Measurements from ENCODE around the gene TGFBR3.

The TGFBR3 gene

DNA sequence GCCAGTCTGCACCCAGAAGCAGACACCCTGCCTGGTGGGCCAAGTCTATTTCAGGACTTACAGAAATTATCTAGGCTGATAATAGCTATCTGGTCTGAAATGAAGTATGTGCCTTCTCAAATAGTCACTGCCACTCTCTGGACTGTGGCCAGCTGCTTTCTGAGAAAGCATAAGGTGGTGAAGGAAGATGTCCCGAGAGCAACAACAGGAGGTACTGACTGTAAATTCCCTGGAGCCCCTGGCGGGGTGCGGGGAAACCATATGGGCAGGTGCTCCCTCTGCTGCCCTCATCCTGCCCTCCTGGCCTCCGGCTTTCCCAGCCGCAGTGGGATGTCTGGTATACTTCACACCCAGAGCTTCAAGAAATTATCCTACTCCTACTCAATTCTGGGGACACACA, 86.8 kb downstream of the TGFBR3 start:
- DNase-seq (ENCODE audit: low read depth): no peak

DNA sequence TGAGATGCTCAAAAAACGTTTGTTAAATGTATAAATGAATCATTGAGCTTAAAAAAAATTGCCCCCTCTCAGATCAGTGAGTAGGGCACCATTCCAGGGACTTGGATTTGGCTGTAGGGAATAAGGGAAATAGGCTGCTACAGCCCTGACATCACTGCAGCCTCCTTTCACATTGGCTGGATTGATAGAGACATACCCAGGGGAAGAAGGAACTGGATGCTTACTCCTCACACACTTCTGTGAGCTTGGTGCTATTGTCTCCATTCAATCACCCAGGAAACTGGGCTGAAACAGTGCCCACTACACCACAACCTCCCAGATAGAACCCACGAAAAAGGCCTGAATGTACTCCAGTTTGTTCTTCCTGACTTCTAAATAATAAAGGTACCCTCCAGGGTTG, 87.2 kb downstream of the TGFBR3 start:
- no peak for DNase-seq (ENCODE audit: low read depth)

DNA sequence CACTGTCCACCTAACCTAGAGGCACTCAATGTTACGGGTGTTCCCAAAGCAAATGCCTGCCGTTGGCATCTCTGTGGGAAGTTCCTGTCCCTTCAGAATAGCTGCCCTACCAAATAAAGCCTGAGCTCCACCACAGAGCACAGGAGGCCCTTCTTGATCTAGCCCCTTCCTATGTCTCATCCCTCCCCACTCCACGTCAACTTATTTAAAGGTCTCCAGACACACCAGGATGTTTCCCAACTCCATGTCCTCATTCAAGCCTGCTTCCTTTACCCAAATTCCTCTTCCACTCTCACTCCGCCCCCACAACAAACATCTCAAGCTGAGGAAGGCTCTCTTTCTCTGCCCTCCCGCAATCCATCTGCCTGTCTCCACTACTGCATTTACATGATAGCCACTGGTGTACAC, 87.7 kb downstream of the TGFBR3 start:
- no peak for DNase-seq (ENCODE audit: low read depth)

DNA sequence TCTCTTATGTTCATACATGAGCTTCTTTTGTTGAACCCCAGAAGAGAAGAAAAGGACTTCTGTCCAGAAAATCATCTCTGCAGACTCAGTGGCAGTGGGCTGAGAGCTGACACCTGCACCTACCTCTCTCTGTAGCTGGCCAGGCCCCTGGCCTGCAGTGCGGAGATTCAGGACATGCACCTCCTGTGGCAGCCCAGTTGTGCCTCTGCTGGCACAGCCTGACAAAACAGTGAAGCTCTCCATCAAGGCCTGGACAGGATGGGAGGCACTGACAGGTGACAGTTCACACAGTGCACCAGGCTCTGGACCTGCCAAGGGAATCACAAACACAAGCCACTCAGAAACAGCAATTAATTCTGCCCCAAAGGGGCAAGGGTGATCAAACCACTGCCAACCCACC, 88.8 kb downstream of the TGFBR3 start:
- DNase-seq (ENCODE audit: low read depth): no peak

DNA sequence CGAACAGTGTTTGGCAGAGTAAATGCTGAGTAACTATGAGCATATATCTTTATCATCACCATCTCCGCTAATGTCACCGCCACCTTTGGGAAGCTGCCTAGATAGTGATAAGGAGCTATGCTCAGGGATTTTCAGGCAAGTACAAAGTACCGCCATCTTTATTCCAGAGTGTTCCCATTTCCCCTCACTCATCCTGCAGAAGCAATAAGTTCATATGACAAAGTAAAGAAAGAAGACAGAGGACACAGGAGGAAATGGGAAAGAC, 89.6 kb downstream of the TGFBR3 start:
- no peak for DNase-seq (ENCODE audit: low read depth)

DNA sequence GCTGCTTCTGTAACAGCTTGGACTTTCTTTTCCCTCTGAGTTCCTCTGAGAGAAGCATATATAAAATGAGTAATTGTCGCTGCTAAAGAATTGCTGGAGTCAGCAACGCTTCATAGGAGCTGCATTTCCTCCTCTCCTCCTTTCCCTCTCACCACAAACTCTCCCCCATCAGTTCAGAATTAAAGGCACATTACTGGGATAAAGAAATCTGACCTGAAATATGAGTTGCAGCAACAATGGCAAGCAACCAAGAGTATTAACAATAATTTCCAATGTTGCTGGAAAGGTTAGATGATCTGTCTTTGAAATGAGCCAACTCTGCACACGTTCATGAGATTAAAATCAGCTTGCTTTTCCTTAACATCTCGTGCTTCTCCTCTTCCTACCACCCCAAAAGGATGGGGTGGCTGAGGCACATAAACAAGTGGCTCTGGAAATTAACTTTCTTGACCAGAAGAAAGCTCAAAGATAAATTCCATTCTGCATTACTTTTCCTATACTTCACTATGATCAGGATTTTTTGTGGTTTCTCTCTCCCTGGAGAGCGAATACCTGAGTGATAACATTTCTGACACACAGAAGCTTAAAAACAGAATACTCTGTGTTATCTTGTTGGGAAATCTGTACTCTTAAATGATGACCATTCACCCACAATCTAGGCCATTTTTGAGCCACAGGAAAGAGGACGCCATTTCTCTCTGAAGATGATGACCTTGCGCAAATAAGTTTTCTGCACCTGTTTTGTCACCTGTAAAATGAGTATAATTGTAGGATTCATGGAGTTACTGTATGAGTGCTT, 90.2 kb downstream of the TGFBR3 start:
- no peak for DNase-seq (ENCODE audit: low read depth)

DNA sequence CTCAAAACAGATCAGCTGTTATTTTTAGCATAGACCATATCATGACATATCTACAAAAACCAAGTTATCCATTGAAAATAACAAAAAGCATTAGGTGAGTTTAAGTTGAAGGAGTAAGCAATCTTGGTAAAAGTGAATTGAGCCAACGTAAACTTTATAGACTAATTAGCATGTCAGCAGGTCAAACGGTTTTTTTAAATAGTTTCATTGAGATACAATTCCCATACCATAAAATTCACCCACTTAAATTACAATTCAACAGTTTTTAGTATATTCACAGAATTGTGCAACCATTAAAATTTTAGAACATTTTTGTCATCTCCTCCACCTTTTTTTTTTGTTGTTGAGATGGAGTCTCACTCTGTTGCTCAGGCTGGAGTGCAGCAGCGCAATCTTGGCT, 92.1 kb downstream of the TGFBR3 start:
- no peak for DNase-seq (ENCODE audit: low read depth)

DNA sequence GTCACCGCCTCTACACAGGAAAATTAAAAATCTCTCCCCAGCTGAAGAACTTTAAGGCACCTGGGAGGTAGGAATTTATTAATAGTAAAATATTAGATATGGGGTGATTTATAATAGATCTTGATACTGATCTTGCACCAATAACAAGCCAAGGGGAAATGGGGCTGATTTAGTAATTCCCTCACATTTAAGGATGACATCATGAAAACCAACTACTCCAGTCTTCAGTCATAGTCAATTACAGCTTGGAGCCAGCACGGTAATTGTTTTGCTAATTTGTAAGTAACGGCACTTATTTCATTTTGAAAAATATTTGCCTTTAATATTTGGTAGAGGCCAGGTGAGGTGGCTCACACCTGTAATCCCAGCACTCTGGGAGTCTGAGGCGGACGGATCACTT, 92.8 kb downstream of the TGFBR3 start:
- no peak for DNase-seq (ENCODE audit: low read depth)

DNA sequence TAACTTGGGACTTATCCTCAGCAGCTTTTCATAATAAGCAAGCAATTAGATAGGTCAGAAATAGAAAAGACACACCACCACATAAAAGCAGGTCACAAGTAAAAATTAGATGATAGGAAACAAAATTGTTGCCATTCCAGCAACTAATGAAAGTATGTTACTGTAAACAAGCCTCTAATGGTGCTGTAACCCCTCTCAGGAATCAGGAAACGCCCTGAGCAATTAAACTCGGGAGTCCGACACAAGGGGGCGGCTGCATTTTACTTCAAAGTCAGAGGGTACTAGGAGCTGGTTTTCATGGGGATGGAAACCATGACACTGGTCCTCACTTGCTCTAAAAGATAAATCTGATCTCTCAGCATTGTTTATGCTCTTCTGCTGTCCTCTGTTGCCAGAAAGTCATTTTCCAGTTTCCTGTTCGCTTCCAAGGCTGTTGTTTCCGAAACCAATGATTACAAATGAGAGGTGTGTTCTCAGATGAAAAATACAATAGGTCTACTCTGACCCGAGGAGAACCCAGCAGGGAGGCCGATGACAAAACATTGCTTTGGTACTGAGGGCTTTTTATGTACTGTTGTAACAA, 93.4 kb downstream of the TGFBR3 start:
- no peak for DNase-seq (ENCODE audit: low read depth)

DNA sequence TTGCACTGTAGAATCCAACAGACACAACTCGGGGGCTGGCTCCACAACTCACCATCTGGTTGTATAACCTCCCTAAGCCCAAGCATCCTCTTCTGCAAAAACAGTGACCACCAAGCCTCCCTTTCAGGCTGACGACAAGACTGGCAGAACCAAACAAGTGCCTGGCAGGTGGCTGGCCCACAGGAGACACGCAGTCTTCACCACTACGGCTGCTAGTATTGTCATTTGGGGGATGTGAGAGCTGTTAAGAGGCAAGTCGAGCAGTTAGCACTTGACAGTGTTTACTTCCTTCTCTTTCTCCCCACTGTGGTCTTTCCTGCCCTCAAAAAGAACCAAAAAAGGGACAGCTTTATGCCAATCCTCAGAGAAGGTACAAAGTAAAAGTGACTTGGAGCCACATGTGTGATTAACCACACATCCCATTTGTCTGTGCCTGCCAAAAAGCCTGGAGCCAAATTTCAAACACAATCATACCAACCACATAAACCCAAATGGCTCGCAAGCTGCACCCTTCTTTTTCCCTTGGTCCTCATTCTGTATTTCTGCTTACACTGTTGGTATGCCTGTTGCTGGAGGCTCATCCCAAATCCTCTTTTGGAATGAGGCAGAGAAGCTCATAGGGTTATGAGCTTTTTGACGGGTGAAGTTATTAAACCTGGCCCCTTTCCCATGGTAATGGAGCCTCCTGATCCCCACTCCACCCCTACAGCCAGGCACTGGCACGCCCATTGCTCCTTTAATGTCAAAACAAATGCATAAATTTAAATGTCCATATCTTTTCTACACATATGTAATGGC, 94.1 kb downstream of the TGFBR3 start:
- no peak for DNase-seq (ENCODE audit: low read depth)

DNA sequence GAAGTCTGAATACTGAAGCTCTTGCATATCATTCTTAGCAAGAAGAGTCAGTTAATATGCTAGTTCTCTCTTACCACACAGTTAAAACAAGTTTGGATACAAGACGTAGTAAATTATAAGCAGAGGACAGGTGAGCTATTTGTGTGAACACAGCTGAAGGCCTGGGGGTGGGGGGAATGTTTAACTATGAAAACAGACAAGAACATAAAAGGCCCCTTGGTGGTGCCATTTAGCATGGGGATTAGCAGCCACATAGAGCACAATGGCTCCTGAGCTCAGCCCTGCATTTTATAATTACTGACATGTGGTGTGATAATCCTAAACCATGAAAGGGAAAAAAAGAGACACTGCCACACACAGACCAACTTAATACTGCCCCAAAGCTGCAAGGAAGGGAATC, 94.8 kb downstream of the TGFBR3 start:
- no peak for DNase-seq (ENCODE audit: low read depth)

DNA sequence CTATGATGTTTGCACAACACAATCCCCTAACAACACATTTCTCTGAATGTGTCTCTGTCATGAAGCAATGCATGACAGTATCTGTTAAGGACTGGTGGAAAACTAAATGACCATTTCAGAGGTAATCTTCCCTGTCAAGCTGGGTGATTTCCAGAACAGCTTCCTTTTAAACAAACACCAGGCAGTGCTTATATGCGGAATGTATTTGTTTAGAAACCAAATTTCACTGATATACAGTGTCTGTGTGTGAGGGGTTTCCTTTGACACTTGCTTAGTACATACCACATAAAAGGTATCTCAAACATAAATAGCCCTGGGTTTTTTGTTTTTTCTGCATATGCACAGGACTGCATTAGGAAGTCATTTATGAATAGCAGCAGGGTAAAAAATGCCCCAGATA, 95.6 kb downstream of the TGFBR3 start:
- DNase-seq (ENCODE audit: low read depth): no peak

DNA sequence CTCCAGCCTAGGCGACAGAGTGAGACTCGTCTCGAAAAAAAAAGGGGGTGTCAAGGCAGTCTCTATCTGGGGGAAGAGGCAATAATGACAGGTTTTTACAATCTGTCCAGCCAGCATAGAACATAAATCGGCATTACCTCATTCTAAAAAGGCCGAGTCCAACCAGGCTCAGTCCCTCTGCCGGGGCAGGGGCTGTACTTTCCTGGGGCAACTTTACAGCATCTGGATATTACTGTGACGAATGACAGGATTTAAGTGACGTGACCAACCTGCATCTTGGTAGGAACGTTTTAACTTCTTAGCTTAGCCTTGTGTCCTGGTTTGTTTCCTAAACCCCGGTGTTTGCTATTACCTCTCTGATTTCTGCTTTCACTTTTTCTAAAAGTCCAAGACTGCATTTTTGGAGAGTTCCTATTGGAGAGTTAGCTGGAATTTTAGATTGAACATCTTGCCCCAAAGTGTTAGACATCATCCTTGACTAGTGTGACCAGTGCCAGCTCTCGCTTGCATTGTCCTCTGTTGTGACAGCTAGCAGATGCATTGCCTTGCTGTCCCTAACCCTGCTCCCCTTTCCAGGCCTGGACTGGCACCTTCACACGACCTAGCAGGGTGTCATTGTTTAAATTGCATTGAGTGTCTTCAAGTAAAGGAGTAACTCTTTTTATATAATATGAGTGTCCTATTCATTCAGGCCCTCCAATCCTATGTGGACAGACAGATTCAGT, 96.5 kb downstream of the TGFBR3 start:
- no peak for DNase-seq (ENCODE audit: low read depth)

DNA sequence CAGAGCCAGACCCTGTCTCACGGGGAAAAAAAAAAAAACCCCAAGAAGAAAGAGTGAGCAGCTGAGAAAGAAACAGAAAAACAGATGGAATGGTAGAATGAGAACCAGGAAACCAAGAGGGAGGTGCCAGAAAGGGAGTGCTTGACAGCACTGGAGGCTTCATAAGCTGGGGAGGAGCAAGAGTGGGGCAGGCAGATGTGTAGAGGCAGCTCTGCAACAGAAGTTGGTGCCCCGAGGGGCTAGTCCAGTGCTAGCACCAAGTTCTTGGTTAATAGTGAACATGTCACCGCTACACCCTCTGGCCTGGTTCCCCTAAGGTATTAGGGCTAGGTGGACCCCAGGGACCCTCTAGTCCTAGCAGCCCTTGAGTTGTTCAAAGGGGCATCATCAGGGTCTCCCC, 98.0 kb downstream of the TGFBR3 start:
- no peak for DNase-seq (ENCODE audit: low read depth)

DNA sequence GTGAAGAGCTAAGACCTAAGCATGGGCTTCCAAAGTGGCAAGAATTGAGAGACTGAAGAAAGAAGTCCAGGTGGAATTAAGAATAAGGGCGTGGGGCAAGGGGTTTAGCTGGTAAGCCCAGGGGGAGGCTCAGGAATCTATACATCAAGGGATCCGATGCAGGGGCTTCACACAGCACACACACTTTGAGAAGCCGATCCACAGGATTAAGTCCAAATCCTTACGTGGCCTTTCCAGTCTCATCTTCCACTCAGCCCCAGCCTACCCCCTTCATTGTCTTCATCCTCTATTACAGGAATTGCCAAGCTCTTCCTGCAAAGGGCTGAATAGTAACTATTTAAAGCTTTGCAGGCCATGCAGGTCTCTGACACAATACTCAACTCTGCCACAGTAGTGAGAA, 101.3 kb downstream of the TGFBR3 start:
- no peak for DNase-seq (ENCODE audit: low read depth)

DNA sequence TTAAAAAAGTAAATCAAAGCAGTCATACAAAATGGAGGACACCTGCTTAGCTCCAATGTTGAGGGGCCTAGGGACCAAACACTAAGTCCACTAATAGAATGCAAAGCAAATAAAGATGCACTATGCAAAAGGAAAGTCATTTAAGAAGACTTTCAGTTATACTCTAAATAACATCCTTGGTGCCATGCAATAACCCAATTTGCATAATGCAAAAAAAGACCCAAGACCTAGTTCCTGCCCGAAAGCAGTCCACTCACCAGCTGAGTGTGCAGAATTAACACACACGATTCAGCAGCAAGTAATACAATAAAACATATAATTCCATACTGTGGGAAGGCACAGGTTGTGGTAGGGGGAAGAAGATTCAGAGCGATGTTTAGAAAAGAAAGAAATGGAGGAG, 101.8 kb downstream of the TGFBR3 start:
- DNase-seq (ENCODE audit: low read depth): no peak

DNA sequence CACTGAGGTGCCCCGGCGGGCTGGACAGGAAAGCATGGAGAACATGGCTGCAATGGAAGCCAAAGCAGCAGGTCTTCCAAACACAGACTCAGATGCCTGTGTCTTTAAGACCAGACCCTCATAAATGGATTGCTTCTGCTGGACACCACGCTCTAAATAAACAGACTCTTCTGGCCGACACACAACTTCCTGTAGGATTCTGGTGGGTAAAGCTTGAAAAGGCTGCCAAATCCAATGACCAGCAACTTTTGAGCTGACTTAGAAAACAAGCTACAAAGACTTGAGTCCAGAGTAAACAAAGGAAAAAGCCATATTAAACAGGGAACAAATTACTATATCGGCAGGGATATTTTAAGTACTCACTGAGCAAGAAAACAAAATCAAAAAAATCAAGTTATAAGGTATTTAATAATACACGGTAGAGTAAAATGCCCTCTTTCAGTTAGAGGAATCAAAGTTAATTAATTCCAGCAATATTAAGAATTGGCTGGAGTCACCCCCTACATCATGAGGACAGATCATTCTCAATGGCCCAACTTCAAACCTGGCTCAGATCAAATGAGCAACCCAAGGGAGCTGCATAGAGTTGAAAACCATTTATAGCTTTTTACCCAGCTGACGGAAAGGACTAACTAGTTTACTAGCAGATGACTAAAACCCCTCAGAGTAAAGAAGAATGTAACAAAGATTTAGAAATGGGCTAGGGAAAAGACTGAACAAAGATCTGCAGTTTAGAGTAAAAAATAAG, 102.4 kb downstream of the TGFBR3 start:
- DNase-seq (ENCODE audit: low read depth): no peak

DNA sequence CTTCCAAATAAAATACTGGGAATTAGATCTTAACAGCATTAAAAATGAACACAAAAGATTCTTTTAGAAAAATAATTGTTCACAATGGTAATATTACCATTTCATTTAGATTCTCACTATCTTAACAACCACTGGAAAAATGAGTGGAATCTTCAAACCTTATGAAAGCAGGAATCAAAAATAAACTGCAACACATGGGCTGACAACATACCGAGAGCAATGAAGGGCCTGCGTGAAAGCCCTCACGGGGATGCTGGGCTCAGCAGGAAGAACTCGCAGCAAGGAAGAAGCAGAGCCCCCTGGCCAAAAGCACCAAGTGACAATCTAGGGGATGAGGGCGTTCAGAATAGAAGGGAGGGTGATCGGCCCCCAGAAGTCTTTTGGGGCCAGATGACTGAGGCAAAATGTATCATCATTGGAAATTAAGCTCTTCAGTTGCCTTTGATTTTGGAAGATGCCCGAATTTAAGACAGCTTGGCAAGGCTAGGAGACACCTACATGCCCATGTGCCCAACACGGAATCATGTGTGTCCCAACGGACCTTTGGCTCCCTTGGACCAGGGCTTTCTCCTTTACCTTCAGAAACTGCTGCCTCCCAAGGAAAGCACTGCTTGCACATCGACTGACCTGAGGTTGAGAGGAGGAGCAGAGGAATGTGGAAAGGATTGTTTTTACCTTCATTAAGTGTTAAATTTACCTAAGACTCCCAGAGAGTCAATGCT, 103.9 kb downstream of the TGFBR3 start:
- DNase-seq (ENCODE audit: low read depth): no peak

DNA sequence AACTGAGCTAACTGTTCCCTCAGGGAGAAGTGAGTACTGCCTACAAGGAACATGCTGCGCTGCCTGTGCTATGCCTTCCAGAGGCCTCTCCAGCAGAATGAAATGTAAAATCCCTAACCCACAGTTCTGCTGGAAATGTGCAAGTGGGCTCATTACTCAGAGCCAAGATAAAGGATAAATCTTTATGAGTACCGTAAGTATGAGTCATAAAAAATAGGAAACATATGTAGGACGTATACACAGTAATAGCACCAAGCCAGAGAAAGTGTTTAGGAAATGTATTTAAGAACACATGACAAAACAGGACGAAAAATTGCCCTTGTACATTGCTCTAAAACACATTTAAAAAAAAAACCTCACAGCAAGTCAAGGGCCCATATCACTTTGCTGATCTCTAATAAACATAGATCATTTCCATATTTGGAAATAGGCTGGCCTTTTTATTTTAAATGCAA, 104.6 kb downstream of the TGFBR3 start:
- no peak for DNase-seq (ENCODE audit: low read depth)

DNA sequence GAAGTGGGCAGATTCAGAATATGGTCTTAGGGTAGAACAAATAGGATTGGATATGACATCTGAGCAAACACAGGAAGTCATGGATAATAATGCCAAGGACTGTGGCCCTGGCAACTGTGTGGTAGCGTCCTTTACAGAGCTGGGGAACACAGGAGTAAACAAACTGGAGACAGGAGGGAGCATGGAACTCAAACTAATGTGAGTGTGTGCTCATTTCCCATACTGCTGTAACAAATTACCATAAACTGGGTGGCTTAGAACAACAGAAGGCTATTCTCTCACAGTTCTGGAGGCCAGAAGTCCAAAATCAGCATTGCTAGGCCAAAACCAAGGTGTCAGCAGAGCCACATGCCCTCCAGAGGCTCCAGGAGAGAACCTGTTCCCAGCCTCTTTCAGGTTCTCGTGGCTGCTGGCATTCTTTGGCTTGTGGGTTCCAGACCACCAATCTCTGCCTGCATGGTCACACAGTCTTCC, 106.4 kb downstream of the TGFBR3 start:
- no peak for DNase-seq (ENCODE audit: low read depth)

DNA sequence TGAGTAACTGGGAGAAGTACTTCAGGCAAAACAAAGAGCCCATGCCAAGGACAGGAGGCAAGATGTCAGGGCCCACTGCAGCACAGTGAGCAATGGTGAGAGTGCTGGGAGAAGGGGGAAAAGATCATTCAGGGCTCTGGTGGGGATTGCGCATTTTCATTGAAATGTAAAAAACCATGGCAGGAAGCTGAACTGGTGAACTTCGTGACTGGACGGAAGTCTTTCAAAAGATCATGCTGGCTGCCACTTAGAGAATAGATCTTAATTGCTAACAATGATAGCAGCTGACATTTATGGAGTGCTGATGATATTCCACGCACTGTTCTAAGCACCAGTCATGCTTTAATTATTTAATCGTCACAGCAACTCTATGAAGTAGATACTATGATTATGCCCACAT, 107.0 kb downstream of the TGFBR3 start:
- no peak for DNase-seq (ENCODE audit: low read depth)
